WTC11 (cell line): ENCODE results near the gene ELOVL6.

ENCODE experiments used
- ATF1 ChIP-seq: sonication (generic); formaldehyde crosslinking; IDR thresholded peaks from 2 replicates; pipeline ENCODE4 v1.8.1; 2023; ENCODE audit warnings: mild to moderate bottlenecking, moderate library complexity, missing genetic modification reagents
- ELF4 ChIP-seq: sonication (generic); formaldehyde crosslinking; IDR thresholded peaks from 2 replicates; pipeline ENCODE4 v1.8.1; 2022; ENCODE audit warnings: low read depth, mild to moderate bottlenecking, moderate library complexity, missing genetic modification reagents
- NR3C1 ChIP-seq: sonication (generic); formaldehyde crosslinking; conservative IDR thresholded peaks from 2 replicates; pipeline ENCODE4 v1.8.1; 2023; ENCODE audit warnings: low read depth, mild to moderate bottlenecking, missing genetic modification reagents
- TP53 ChIP-seq: sonication (generic); formaldehyde crosslinking; IDR thresholded peaks from 2 replicates; pipeline ENCODE4 v1.8.1; 2023; ENCODE audit warnings: mild to moderate bottlenecking, missing genetic modification reagents
- ZNF232 ChIP-seq: sonication (generic); formaldehyde crosslinking; IDR thresholded peaks from 2 replicates; pipeline ENCODE4 v1.8.0; 2022; ENCODE audit warnings: mild to moderate bottlenecking, missing genetic modification reagents
- ZNF423 ChIP-seq: fragments of 250-450 bp; sonication (Bioruptor Pico); IDR thresholded peaks from 2 replicates; pipeline ENCODE4 v2.1.2; 2022; ENCODE audit warnings: mild to moderate bottlenecking, moderate library complexity
- TF ChIP-seq, protein P1 (sequence below): fragments of 200-600 bp; IDR thresholded peaks from 2 replicates; pipeline ENCODE4 v1.8.0; 2022; ENCODE audit warnings: antibody characterized with exemption
- TF ChIP-seq, protein P2 (sequence below): fragments of 250-450 bp; sonication (Bioruptor Pico); IDR thresholded peaks from 2 replicates; pipeline ENCODE4 v1.8.0; 2021; ENCODE audit warnings: mild to moderate bottlenecking
- TF ChIP-seq, protein P3 (sequence below): sonication (generic); formaldehyde crosslinking; IDR thresholded peaks from 2 replicates; pipeline ENCODE4 v1.8.1; 2023; ENCODE audit warnings: mild to moderate bottlenecking, missing genetic modification reagents
- TF ChIP-seq, protein P4 (sequence below): sonication (generic); formaldehyde crosslinking; IDR thresholded peaks from 2 replicates; pipeline ENCODE4 v1.8.0; 2022; ENCODE audit warnings: mild to moderate bottlenecking, missing genetic modification reagents

DNA sequence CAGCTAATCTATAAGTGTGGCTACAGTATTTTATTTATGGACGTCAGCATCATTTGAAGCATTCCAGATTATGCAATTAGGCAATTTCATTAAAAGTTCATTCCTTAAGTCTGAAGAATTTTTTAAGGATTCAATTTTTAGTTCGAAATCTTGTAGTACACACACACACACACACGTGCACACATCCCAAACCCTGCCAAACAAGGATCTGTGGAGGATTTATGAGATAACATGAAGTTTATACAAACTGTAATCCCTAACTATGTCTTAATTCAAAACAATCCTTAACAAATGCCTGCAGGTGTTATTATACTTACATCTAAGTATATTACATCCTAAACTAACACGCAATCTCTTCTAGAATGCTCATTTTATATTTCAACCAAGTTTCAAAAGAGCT, 105.8 kb downstream of the ELOVL6 start:
- TF ChIP-seq ATF1 (CRISPR knock-in tag) (no peak), ELF4 (no peak), TP53 (no peak), ZNF232 (CRISPR knock-in tag) (no peak), NR3C1 (no peak), ZNF423 (CRISPR knock-in tag) (no peak)
- TF ChIP-seq, protein P1, sequence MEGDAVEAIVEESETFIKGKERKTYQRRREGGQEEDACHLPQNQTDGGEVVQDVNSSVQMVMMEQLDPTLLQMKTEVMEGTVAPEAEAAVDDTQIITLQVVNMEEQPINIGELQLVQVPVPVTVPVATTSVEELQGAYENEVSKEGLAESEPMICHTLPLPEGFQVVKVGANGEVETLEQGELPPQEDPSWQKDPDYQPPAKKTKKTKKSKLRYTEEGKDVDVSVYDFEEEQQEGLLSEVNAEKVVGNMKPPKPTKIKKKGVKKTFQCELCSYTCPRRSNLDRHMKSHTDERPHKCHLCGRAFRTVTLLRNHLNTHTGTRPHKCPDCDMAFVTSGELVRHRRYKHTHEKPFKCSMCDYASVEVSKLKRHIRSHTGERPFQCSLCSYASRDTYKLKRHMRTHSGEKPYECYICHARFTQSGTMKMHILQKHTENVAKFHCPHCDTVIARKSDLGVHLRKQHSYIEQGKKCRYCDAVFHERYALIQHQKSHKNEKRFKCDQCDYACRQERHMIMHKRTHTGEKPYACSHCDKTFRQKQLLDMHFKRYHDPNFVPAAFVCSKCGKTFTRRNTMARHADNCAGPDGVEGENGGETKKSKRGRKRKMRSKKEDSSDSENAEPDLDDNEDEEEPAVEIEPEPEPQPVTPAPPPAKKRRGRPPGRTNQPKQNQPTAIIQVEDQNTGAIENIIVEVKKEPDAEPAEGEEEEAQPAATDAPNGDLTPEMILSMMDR: no peak
- TF ChIP-seq, protein P2, sequence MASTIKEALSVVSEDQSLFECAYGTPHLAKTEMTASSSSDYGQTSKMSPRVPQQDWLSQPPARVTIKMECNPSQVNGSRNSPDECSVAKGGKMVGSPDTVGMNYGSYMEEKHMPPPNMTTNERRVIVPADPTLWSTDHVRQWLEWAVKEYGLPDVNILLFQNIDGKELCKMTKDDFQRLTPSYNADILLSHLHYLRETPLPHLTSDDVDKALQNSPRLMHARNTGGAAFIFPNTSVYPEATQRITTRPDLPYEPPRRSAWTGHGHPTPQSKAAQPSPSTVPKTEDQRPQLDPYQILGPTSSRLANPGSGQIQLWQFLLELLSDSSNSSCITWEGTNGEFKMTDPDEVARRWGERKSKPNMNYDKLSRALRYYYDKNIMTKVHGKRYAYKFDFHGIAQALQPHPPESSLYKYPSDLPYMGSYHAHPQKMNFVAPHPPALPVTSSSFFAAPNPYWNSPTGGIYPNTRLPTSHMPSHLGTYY: no peak
- TF ChIP-seq, protein P3, sequence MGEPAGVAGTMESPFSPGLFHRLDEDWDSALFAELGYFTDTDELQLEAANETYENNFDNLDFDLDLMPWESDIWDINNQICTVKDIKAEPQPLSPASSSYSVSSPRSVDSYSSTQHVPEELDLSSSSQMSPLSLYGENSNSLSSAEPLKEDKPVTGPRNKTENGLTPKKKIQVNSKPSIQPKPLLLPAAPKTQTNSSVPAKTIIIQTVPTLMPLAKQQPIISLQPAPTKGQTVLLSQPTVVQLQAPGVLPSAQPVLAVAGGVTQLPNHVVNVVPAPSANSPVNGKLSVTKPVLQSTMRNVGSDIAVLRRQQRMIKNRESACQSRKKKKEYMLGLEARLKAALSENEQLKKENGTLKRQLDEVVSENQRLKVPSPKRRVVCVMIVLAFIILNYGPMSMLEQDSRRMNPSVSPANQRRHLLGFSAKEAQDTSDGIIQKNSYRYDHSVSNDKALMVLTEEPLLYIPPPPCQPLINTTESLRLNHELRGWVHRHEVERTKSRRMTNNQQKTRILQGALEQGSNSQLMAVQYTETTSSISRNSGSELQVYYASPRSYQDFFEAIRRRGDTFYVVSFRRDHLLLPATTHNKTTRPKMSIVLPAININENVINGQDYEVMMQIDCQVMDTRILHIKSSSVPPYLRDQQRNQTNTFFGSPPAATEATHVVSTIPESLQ (CRISPR knock-in tag): no peak
- TF ChIP-seq, protein P4, sequence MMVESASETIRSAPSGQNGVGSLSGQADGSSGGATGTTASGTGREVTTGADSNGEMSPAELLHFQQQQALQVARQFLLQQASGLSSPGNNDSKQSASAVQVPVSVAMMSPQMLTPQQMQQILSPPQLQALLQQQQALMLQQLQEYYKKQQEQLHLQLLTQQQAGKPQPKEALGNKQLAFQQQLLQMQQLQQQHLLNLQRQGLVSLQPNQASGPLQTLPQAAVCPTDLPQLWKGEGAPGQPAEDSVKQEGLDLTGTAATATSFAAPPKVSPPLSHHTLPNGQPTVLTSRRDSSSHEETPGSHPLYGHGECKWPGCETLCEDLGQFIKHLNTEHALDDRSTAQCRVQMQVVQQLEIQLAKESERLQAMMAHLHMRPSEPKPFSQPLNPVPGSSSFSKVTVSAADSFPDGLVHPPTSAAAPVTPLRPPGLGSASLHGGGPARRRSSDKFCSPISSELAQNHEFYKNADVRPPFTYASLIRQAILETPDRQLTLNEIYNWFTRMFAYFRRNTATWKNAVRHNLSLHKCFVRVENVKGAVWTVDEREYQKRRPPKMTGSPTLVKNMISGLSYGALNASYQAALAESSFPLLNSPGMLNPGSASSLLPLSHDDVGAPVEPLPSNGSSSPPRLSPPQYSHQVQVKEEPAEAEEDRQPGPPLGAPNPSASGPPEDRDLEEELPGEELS (CRISPR knock-in tag): no peak
